ENCODE data around the gene FILIP1.

The FILIP1 gene

GRCh38 chr6:75484535-75484934, 9.1 kb downstream of the FILIP1 start:
- TF ChIP-seq TAF1 (IDR thresholded peaks at IDR 0.05; ENCODE audit: borderline replicate concordance, insufficient read depth, low read length) (no peak), REST (IDR thresholded peaks at IDR 0.05; ENCODE audit: insufficient read depth in 1 of 2, low read depth in 2 of 2, low read length in 2 of 2) (no peak), FOXP2 (optimal IDR thresholded peaks at IDR 0.05; ENCODE audit: borderline replicate concordance, extremely low read depth, extremely low read length, insufficient read depth) (no peak), POLR2AphosphoS5 (IDR thresholded peaks at IDR 0.05; ENCODE audit: low read depth, low read length) (no peak)

- no peak for TF ChIP-seq POLR2AphosphoS5 (IDR thresholded peaks at IDR 0.05; ENCODE audit: low read depth, low read length)
- no peak for TF ChIP-seq TAF1 (IDR thresholded peaks at IDR 0.05; ENCODE audit: borderline replicate concordance, insufficient read depth, low read length)
- no peak for TF ChIP-seq FOXP2 (optimal IDR thresholded peaks at IDR 0.05; ENCODE audit: borderline replicate concordance, extremely low read depth, extremely low read length, insufficient read depth)
- no peak for TF ChIP-seq REST (IDR thresholded peaks at IDR 0.05; ENCODE audit: insufficient read depth in 1 of 2, low read depth in 2 of 2, low read length in 2 of 2)
- TF ChIP-seq SIN3A (IDR thresholded peaks at IDR 0.05; ENCODE audit: borderline replicate concordance, insufficient read depth, low read length), result no peak
These were observed 10.3 kb downstream of the FILIP1 start for GRCh38 chr6:75483136-75483952.

- TF ChIP-seq SIN3A (IDR thresholded peaks at IDR 0.05; ENCODE audit: borderline replicate concordance, insufficient read depth, low read length) (no peak), TAF1 (IDR thresholded peaks at IDR 0.05; ENCODE audit: borderline replicate concordance, insufficient read depth, low read length) (no peak), REST (IDR thresholded peaks at IDR 0.05; ENCODE audit: insufficient read depth in 1 of 2, low read depth in 2 of 2, low read length in 2 of 2) (no peak)
These were observed 11.5 kb downstream of the FILIP1 start for GRCh38 chr6:75481936-75482593.

GRCh38 chr6:75481394-75481793, 12.2 kb downstream of the FILIP1 start:
- TF ChIP-seq SIN3A (IDR thresholded peaks at IDR 0.05; ENCODE audit: borderline replicate concordance, insufficient read depth, low read length) (no peak), FOXP2 (optimal IDR thresholded peaks at IDR 0.05; ENCODE audit: borderline replicate concordance, extremely low read depth, extremely low read length, insufficient read depth) (no peak)

- TF ChIP-seq POLR2AphosphoS5 (IDR thresholded peaks at IDR 0.05; ENCODE audit: low read depth, low read length) (no peak), SIN3A (IDR thresholded peaks at IDR 0.05; ENCODE audit: borderline replicate concordance, insufficient read depth, low read length) (no peak), TAF1 (IDR thresholded peaks at IDR 0.05; ENCODE audit: borderline replicate concordance, insufficient read depth, low read length) (no peak), REST (IDR thresholded peaks at IDR 0.05; ENCODE audit: insufficient read depth in 1 of 2, low read depth in 2 of 2, low read length in 2 of 2) (no peak), FOXP2 (optimal IDR thresholded peaks at IDR 0.05; ENCODE audit: borderline replicate concordance, extremely low read depth, extremely low read length, insufficient read depth) (no peak)
These were observed 13.2 kb downstream of the FILIP1 start for GRCh38 chr6:75480425-75480824.

Measured in PFSK-1 (cell line).